Sigmoid colon (tissue), 7 donors: Measurements from ENCODE around the gene SOBP. TPM values are rescaled to one million over a fixed set of nuclear protein-coding genes. Genes with fewer than 3 reads are reported as not detected.

Source experiments
- DNase-seq: peaks from one replicate; pipeline ENCODE4 v3.0.0-alpha.2; 2019
- H3K27ac ChIP-seq, 4 donors: fragments of 200-600 bp; sonication (generic); one replicate each; pipeline ENCODE4 v1.5.1; 2016 to 2019; ENCODE audit warnings: mild to moderate bottlenecking in 1 of 4
- H3K27me3 ChIP-seq, 3 donors: fragments of 200-600 bp; sonication (generic); one replicate each; pipeline ENCODE4 v1.5.1; 2019; ENCODE audit warnings: mild to moderate bottlenecking in 1 of 3
- H3K36me3 ChIP-seq, 4 donors: fragments of 200-600 bp; sonication (generic); one replicate each; pipeline ENCODE4 v1.5.1; 2016 to 2019
- H3K4me1 ChIP-seq, 4 donors: fragments of 200-600 bp; sonication (generic); one replicate each; pipeline ENCODE4 v1.5.1; 2017 to 2019
- H3K4me3 ChIP-seq, 4 donors: fragments of 200-600 bp; sonication (generic); one replicate each; pipeline ENCODE4 v1.5.1; 2017 to 2019; ENCODE audit warnings: mild to moderate bottlenecking in 2 of 4, moderate library complexity in 1 of 4
- H3K9me3 ChIP-seq, 4 donors: fragments of 200-600 bp in 3 of 4; sonication (generic) in 3 of 4; one replicate each; pipeline versions ENCODE4 v1.5.1 to v1.6.1; 2013 to 2019
- CTCF ChIP-seq, 4 experiments: fragments of 450-650 bp in 3 of 4; fragments of 200-600 bp in 1 of 4; IDR thresholded peaks; one replicate each; pipeline ENCODE4 v1.5.1; 2016 to 2019; ENCODE audit warnings: antibody characterized with exemption in 4 of 4, mild to moderate bottlenecking in 3 of 4, moderate library complexity in 2 of 4
- EP300 ChIP-seq, 4 donors: sonication (generic); formaldehyde crosslinking; IDR thresholded peaks; one replicate each; pipeline ENCODE4 v1.6.1; 2017; ENCODE audit warnings: antibody characterized with exemption in 4 of 4
- POLR2A ChIP-seq, 2 donors: fragments of 450-650 bp; IDR thresholded peaks; one replicate each; pipeline ENCODE4 v1.6.1; 2016; ENCODE audit warnings: antibody characterized with exemption in 2 of 2, mild to moderate bottlenecking in 2 of 2, moderate library complexity in 2 of 2
- POLR2AphosphoS5 ChIP-seq, 4 donors: sonication (generic); formaldehyde crosslinking; IDR thresholded peaks; one replicate each; pipeline ENCODE4 v1.6.1; 2017; ENCODE audit warnings: antibody characterized with exemption in 4 of 4
- WGBS, 2 donors: extraction: QIAGEN DNeasy Blood & Tissue Kit; methylation state at CpG; one replicate each; pipeline ENCODE4 v1.1.7; 2013; 5-methylcytosine and 5-hydroxymethylcytosine counted together
- intact Hi-C: fragments of 100-400 bp; cut with DNase I; formaldehyde crosslinking; loops from one replicate; pipeline ENCODE4 v1.15.1; 2023
- polyA plus RNA-seq, 3 donors: library from polyadenylated mRNA; stranded (reverse); fragments of 200-250 nt; gene quantifications; one replicate each; pipeline ENCODE4 v1.2.3, GENCODE V29; 2013
- total RNA-seq, 4 donors: library from RNA; depleted of rRNA; stranded (reverse); fragments of >200 nt; gene quantifications; one replicate each; pipeline ENCODE4 v1.1.0, GENCODE V29; 2016
- donor health status: healthy with polysubstance abuse.
- donor health status: Bipolar disorder and iron deficiency.
- donor health status: healthy.

The SOBP gene
- total and polyA plus RNA-seq, 7 donors: 1.2 to 38.5 (median 16.8) TPM

- peak; percentile 91 for DNase-seq
- 3 to 6% methylated on average over 15 of the region's 15 CpGs for WGBS, 2 donors
- H3K4me3 ChIP-seq: no peak overlapping the region
- TF ChIP-seq CTCF (IDR thresholded peaks at IDR 0.05) (peak; percentile 66 to 90 (median 78)), EP300 (IDR thresholded peaks at IDR 0.05) (no peak), POLR2AphosphoS5 (IDR thresholded peaks at IDR 0.05) (no peak)
- no peaks in the 10 kb centered on the region for H3K27me3 ChIP-seq
- H3K4me1 ChIP-seq: peaks cover 0 to 18% (median 7%) of the 10 kb centered on the region in 4 donors
- H3K9me3 ChIP-seq: no peaks in the 10 kb centered on the region
- intact Hi-C loops: loop anchor here (1.0 kb wide), 1 partner anchor 29 kb away; no protein-coding TSS in a partner anchor
- H3K27ac ChIP-seq: no peak overlapping the region
- H3K36me3 ChIP-seq: no peaks in the 10 kb centered on the region
Observed at GRCh38 chr6:107674995-107675738, 185.2 kb downstream of the SOBP start.

- Histone ChIP-seq H3K4me3 (no peak overlapping the region), H3K9me3 (no peaks in the 10 kb centered on the region), H3K27ac (no peak overlapping the region), H3K36me3 (no peaks in the 10 kb centered on the region), H3K27me3 (no peaks in the 10 kb centered on the region), H3K4me1 (peaks cover 0 to 11% (median 4%) of the 10 kb centered on the region in 4 donors)
- TF ChIP-seq EP300 (IDR thresholded peaks at IDR 0.05): no peak
- TF ChIP-seq POLR2AphosphoS5 (IDR thresholded peaks at IDR 0.05): peak in 1 of 4 donors; percentile 13
- WGBS, 2 donors: 80 to 84% methylated on average over 11 of the region's 11 CpGs
- no peak for DNase-seq
- intact Hi-C loops: loop anchor here (2.0 kb wide), 1 partner anchor 173 kb away; no protein-coding TSS in a partner anchor
Observed at GRCh38 chr6:107676042-107676441, 186.1 kb downstream of the SOBP start.

GRCh38 chr6:107677399-107677798 lies 187.5 kb downstream of the SOBP start:
- no peak overlapping the region for H3K4me3 ChIP-seq
- TF ChIP-seq POLR2AphosphoS5 (IDR thresholded peaks at IDR 0.05): no peak
- TF ChIP-seq EP300 (IDR thresholded peaks at IDR 0.05): no peak
- no peak for TF ChIP-seq POLR2A (IDR thresholded peaks at IDR 0.05)
- H3K9me3 ChIP-seq: no peaks in the 10 kb centered on the region
- intact Hi-C loops: loop anchor here (2.0 kb wide), 1 partner anchor 171 kb away; no protein-coding TSS in a partner anchor
- no peaks in the 10 kb centered on the region for H3K27me3 ChIP-seq
- no peak overlapping the region for H3K27ac ChIP-seq
- no peaks in the 10 kb centered on the region for H3K36me3 ChIP-seq
- WGBS, 2 donors: 100% methylated on average over 1 of the region's 1 CpG
- peaks cover 0 to 8% (median 3%) of the 10 kb centered on the region in 4 donors for H3K4me1 ChIP-seq
- DNase-seq: no peak

GRCh38 chr6:107679457-107679856 lies 189.5 kb downstream of the SOBP start:
- Histone ChIP-seq H3K4me3 (no peak overlapping the region), H3K36me3 (no peaks in the 10 kb centered on the region), H3K27ac (no peak overlapping the region), H3K9me3 (peaks cover 0 to 3% (median 0%) of the 10 kb centered on the region in 4 donors), H3K27me3 (no peaks in the 10 kb centered on the region), H3K4me1 (peaks cover 0 to 8% (median 3%) of the 10 kb centered on the region in 4 donors)
- intact Hi-C loops: no loop called here
- no peak for DNase-seq
- TF ChIP-seq POLR2A (IDR thresholded peaks at IDR 0.05) (no peak), POLR2AphosphoS5 (IDR thresholded peaks at IDR 0.05) (no peak), EP300 (IDR thresholded peaks at IDR 0.05) (no peak), CTCF (IDR thresholded peaks at IDR 0.05) (no peak)
- 73 to 75% methylated on average over 4 of the region's 4 CpGs for WGBS, 2 donors

- H3K27me3 ChIP-seq: no peaks in the 10 kb centered on the region
- no peaks in the 10 kb centered on the region for H3K4me1 ChIP-seq
- H3K27ac ChIP-seq: no peak overlapping the region
- H3K9me3 ChIP-seq: peaks cover 0 to 3% (median 0%) of the 10 kb centered on the region in 4 donors
- WGBS, 2 donors: 97 to 99% methylated on average over 3 of the region's 3 CpGs
- no peaks in the 10 kb centered on the region for H3K36me3 ChIP-seq
- no peak for TF ChIP-seq EP300 (IDR thresholded peaks at IDR 0.05)
- TF ChIP-seq POLR2AphosphoS5 (IDR thresholded peaks at IDR 0.05): no peak
- no peak overlapping the region for H3K4me3 ChIP-seq
- intact Hi-C loops: no loop called here
- DNase-seq: no peak
Observed at GRCh38 chr6:107682721-107683120, 192.8 kb downstream of the SOBP start.

- TF ChIP-seq EP300 (IDR thresholded peaks at IDR 0.05): no peak
- no peak for TF ChIP-seq CTCF (IDR thresholded peaks at IDR 0.05)
- TF ChIP-seq POLR2AphosphoS5 (IDR thresholded peaks at IDR 0.05): no peak
- TF ChIP-seq POLR2A (IDR thresholded peaks at IDR 0.05): no peak
- H3K4me3 ChIP-seq: no peak overlapping the region
- H3K27me3 ChIP-seq: no peaks in the 10 kb centered on the region
- no peak overlapping the region for H3K27ac ChIP-seq
- DNase-seq: no peak
- no peaks in the 10 kb centered on the region for H3K36me3 ChIP-seq
- WGBS, 2 donors: 94 to 97% methylated on average over 2 of the region's 2 CpGs
- intact Hi-C loops: no loop called here
- H3K4me1 ChIP-seq: no peaks in the 10 kb centered on the region
- H3K9me3 ChIP-seq: peaks cover 0 to 3% (median 0%) of the 10 kb centered on the region in 4 donors
Observed at GRCh38 chr6:107683183-107683582, 193.3 kb downstream of the SOBP start.
